Tibial nerve (tissue), 4 donors: ENCODE measurements around the gene PLEKHG5. TPM values are rescaled to one million over a fixed set of nuclear protein-coding genes. Genes with fewer than 3 reads are reported as not detected.

Source experiments
- DNase-seq, 2 donors: peaks; one replicate each; pipeline ENCODE4 v3.0.0-alpha.2; 2019; ENCODE audit warnings: low spot score in 2 of 2
- H3K27ac ChIP-seq, 4 donors: fragments of 200-600 bp; sonication (generic) in 3 of 4; one replicate each; pipeline ENCODE4 v1.5.1; 2017 to 2019; ENCODE audit warnings: mild to moderate bottlenecking in 1 of 4
- H3K27me3 ChIP-seq, 2 donors: fragments of 200-600 bp; sonication (generic) in 1 of 2; one replicate each; pipeline versions ENCODE4 v1.5.1 to v1.6.0; 2017 to 2019
- H3K36me3 ChIP-seq, 3 donors: fragments of 200-600 bp; sonication (generic); one replicate each; pipeline ENCODE4 v1.5.1; 2018 to 2019
- H3K4me1 ChIP-seq, 4 donors: fragments of 200-600 bp; sonication (generic) in 3 of 4; one replicate each; pipeline ENCODE4 v1.5.1; 2017 to 2019
- H3K4me3 ChIP-seq, 4 donors: fragments of 200-600 bp; sonication (generic) in 3 of 4; one replicate each; pipeline ENCODE4 v1.5.1; 2017 to 2019; ENCODE audit warnings: mild to moderate bottlenecking in 1 of 4, moderate library complexity in 1 of 4
- H3K9me3 ChIP-seq, 4 donors: fragments of 200-600 bp; sonication (generic) in 3 of 4; one replicate each; pipeline ENCODE4 v1.5.1; 2017 to 2019
- EP300 ChIP-seq, 2 donors: sonication (generic); formaldehyde crosslinking; IDR thresholded peaks; one replicate each; pipeline ENCODE4 v1.6.1; 2017; ENCODE audit warnings: antibody characterized with exemption in 2 of 2, mild to moderate bottlenecking in 1 of 2
- POLR2A ChIP-seq, 2 donors: fragments of 450-650 bp; IDR thresholded peaks; one replicate each; pipeline ENCODE4 v1.6.1; 2017; ENCODE audit warnings: antibody characterized with exemption in 2 of 2, mild to moderate bottlenecking in 2 of 2, moderate library complexity in 2 of 2
- WGBS, 2 donors: methylation state at CpG; one replicate each; pipeline ENCODE4 v1.1.5; 2018; 5-methylcytosine and 5-hydroxymethylcytosine counted together
- total RNA-seq, 4 donors: library from RNA; depleted of rRNA; stranded (reverse); fragments of >200 nt; gene quantifications; one replicate each; pipeline ENCODE4 v1.1.0, GENCODE V29; 2016
- TF ChIP-seq, protein P1 (sequence below), 5 experiments: fragments of 200-600 bp in 3 of 5; fragments of 450-650 bp in 2 of 5; sonication (generic) in 3 of 5; IDR thresholded peaks; one replicate each; pipeline ENCODE4 v1.5.1; 2016 to 2019; ENCODE audit warnings: antibody characterized with exemption in 5 of 5, mild to moderate bottlenecking in 3 of 5, moderate library complexity in 2 of 5

PLEKHG5 gene
- total RNA-seq, 4 donors from 2014 or later, result 25.6 to 40.8 (median 30.8) TPM

DNA sequence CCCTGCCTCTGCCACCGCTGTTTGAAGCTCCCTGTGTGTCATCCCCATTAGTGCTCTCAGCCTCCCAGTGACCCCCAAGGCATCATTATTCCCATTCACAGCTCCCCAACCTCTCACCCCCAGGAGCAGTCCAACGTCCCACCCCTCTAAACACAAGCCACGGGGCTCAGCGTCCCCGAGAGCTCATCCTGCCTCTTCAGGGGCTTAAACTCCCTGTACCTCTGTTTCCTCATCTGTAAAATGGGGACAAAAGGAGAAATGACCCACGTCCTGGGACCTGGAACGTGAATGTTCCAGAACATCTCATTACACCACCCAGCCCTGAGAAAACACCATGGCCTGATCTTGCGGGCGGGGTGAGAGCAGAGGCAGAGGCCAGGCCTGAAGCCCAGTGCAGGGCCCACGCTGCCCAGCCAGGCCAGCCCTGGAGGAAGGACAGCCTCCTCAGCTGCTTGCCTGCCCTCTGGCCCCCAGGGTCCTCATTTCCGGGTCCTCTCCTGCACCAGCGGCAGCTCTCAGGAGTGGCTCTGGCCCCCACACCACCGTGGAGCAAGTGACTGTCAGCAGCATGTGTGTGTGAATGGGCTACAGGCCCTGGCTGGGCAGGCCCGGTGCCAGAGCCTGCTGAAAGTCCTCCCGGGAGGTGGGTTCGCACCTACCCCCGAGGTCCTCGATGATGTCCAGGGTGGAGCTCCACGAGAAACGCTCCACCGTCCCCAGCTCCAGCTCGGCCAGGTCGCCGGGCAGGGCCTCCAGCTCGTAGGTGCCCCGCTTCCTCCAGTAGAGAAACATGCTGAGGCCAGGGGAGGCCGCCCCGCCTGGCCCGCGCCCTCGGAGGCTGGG, 14.1 kb upstream of the PLEKHG5 start:
- H3K27ac ChIP-seq, result peak overlapping the region; percentile 53 to 92 (median 74)
- no peak for DNase-seq
- no peaks in the 10 kb centered on the region for H3K36me3 ChIP-seq
- peaks cover 0 to 91% (median 36%) of the 10 kb centered on the region in 4 donors for H3K4me1 ChIP-seq
- TF ChIP-seq EP300 (IDR thresholded peaks at IDR 0.05) (peak in 1 of 2 donors; percentile 22), POLR2A (IDR thresholded peaks at IDR 0.05) (no peak)
- TF ChIP-seq, protein P1, sequence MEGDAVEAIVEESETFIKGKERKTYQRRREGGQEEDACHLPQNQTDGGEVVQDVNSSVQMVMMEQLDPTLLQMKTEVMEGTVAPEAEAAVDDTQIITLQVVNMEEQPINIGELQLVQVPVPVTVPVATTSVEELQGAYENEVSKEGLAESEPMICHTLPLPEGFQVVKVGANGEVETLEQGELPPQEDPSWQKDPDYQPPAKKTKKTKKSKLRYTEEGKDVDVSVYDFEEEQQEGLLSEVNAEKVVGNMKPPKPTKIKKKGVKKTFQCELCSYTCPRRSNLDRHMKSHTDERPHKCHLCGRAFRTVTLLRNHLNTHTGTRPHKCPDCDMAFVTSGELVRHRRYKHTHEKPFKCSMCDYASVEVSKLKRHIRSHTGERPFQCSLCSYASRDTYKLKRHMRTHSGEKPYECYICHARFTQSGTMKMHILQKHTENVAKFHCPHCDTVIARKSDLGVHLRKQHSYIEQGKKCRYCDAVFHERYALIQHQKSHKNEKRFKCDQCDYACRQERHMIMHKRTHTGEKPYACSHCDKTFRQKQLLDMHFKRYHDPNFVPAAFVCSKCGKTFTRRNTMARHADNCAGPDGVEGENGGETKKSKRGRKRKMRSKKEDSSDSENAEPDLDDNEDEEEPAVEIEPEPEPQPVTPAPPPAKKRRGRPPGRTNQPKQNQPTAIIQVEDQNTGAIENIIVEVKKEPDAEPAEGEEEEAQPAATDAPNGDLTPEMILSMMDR (IDR thresholded peaks at IDR 0.05), result no peak
- H3K9me3 ChIP-seq, result no peaks in the 10 kb centered on the region
- peak overlapping the region; percentile 15 to 49 (median 25) for H3K4me3 ChIP-seq
- peaks cover 0 to 4% of the 10 kb centered on the region in 2 donors for H3K27me3 ChIP-seq
- WGBS, 2 donors, result 57 to 68% methylated on average over 12 to 15 of the region's 31 CpGs

- peak overlapping the region in 3 of 4 donors; percentile 25 to 49 (median 25) for H3K4me3 ChIP-seq
- H3K27me3 ChIP-seq, result peaks cover 0 to 4% of the 10 kb centered on the region in 2 donors
- no peak for DNase-seq
- peaks cover 0 to 91% (median 36%) of the 10 kb centered on the region in 4 donors for H3K4me1 ChIP-seq
- peak overlapping the region; percentile 28 to 92 (median 68) for H3K27ac ChIP-seq
- H3K9me3 ChIP-seq, result no peaks in the 10 kb centered on the region
- 80 to 83% methylated on average over 11 to 15 of the region's 15 CpGs for WGBS, 2 donors
- TF ChIP-seq, protein P1 (IDR thresholded peaks at IDR 0.05), result no peak
- TF ChIP-seq POLR2A (IDR thresholded peaks at IDR 0.05) (no peak), EP300 (IDR thresholded peaks at IDR 0.05) (no peak)
- no peaks in the 10 kb centered on the region for H3K36me3 ChIP-seq
Measured at GRCh38 chr1:6504887-6505286, 13.4 kb upstream of the PLEKHG5 start.

- peaks cover 0 to 90% (median 37%) of the 10 kb centered on the region in 4 donors for H3K4me1 ChIP-seq
- H3K9me3 ChIP-seq, result no peaks in the 10 kb centered on the region
- DNase-seq, result no peak
- 70 to 83% methylated on average over 15 to 20 of the region's 20 CpGs for WGBS, 2 donors
- no peaks in the 10 kb centered on the region for H3K36me3 ChIP-seq
- H3K27me3 ChIP-seq, result peaks cover 0 to 4% of the 10 kb centered on the region in 2 donors
- H3K4me3 ChIP-seq, result peak overlapping the region in 1 of 4 donors; percentile 49
- H3K27ac ChIP-seq, result peak overlapping the region in 3 of 4 donors; percentile 7 to 92 (median 89)
- TF ChIP-seq, protein P1 (IDR thresholded peaks at IDR 0.05), result no peak
- TF ChIP-seq POLR2A (IDR thresholded peaks at IDR 0.05), result no peak
- TF ChIP-seq EP300 (IDR thresholded peaks at IDR 0.05), result no peak
Measured at GRCh38 chr1:6503884-6504602, 12.6 kb upstream of the PLEKHG5 start.

DNA sequence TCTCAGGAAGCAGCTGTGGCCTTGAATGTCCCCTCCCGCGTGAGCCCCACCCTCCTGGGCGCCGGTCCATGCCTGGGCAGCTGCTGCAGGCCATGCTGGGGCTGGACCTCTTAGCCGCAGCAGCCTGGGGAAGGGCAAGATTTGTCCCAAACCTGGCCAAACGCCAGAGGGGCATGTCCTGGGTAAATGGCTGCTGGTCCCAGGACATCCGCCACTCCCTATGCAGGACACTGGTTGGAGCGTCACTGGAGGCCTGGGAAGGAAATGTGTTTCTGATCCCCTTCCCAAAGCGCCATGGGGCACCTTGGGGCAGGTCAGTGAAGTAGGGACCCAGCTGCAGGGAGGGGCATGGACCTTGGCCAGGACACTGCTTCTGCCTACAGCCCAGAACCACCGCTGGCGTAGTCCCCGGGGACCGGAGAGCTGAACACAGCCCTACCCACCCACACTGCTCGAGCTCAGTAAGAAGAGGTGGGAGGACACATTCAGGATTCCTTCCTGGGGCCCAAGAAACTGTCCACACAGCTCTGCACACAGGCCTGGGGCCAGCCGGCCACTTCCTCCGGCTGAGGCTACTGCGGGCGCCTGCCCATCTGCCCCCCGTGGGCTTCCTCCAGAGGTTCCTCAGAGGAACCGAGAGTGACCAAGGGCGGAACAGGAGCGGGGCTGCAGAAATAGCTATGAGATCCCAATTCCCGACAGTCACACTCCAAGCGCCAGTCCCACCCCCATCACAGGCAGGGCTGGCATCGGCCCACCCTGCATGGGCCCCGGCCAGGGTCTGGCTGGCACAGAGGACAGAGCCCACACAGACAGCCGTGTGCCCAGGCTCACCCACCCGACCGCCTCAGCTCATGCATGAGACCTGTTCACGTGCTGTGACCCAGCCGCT, 10.8 kb upstream of the PLEKHG5 start:
- 34 to 39% methylated on average over 23 to 29 of the region's 31 CpGs for WGBS, 2 donors

More for the DNA sequence above, 10.8 kb upstream of the PLEKHG5 start:
- peak overlapping the region in 1 of 4 donors; percentile 6 for H3K4me3 ChIP-seq
- peak overlapping the region in 3 of 4 donors; percentile 17 to 92 (median 89) for H3K27ac ChIP-seq
- peaks cover 0 to 15% of the 10 kb centered on the region in 2 donors for H3K27me3 ChIP-seq
- H3K9me3 ChIP-seq, result no peaks in the 10 kb centered on the region
- no peaks in the 10 kb centered on the region for H3K36me3 ChIP-seq
- peak in 1 of 2 donors; percentile 18 for TF ChIP-seq POLR2A (IDR thresholded peaks at IDR 0.05)
- TF ChIP-seq, protein P1 (IDR thresholded peaks at IDR 0.05), result no peak
- H3K4me1 ChIP-seq, result peaks cover 0 to 89% (median 46%) of the 10 kb centered on the region in 4 donors
- DNase-seq, result peak; percentile 36 to 59
